GM18861 (cell line): Measurements from ENCODE around the gene TMEM26.
A peak's percentile ranks its signal among the peaks of the same experiment; 100 is the strongest.
"Not testable (repeated sequence)": the region's sequence is repeated elsewhere in the genome, so short reads cannot be mapped to it uniquely, and the experiment has no call there.

Source experiments
- ATAC-seq: cut with Tn5 transposase; IDR thresholded peaks from one replicate; pipeline ENCODE4 v1.9.1; 2021; ENCODE audit not compliant: unreplicated experiment

The TMEM26 gene

DNA sequence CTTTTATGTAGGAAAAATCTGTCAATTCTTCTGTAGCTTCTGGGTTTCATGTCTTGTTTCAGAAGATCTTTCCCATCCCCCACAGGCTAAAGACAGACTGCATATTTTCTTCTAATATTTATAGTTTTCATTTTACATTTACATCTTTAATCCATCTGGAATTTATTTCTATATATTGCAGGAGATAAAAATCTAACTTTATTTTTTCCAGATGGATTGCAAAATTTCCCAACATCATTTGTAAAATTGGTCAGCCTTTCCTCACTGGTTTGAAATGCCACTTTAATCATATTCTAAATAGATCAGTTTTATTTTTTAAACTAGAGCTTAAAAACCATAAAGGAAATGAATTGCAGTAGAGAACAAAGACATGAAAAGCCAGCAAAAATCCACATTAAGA lies 46.9 kb downstream of the TMEM26 start:
- no peak for ATAC-seq

DNA sequence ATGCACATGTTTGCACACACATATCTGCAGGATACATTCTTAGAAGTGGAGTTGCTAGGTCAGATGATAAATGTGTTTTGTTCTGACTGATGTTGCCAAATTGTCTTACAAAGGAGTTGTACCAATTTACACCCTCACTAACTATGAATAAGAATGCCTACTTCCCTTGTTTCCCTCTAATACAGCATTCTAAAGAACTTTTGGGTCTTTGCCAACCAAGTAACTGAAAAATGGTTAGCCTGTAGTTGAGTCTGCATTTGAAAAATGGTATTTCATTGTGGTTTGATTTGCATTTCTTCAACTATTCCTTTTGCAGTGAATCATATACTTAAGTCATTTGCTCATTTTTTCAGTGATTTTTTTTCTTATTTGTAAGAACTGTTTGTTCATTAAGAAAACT lies 48.4 kb downstream of the TMEM26 start:
- no peak for ATAC-seq

DNA sequence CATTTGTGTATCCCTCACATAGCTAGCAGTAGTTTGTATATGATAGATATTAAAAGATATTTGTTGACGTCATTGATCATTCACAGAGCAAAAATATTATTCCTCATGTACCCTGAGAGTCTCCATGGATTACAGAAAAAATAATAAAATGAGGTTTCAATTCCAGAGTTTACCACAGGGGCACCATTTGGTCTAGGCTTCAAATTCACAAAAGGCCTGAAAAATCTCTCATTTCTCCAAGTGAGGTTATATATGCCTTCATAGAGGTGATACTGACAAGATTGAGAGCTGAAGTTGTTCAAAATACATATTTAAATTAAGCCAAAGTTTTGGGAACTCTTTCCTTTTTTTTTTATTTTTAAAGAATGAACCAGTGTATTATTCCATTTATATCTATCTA lies 52.7 kb downstream of the TMEM26 start:
- ATAC-seq, result no peak

DNA sequence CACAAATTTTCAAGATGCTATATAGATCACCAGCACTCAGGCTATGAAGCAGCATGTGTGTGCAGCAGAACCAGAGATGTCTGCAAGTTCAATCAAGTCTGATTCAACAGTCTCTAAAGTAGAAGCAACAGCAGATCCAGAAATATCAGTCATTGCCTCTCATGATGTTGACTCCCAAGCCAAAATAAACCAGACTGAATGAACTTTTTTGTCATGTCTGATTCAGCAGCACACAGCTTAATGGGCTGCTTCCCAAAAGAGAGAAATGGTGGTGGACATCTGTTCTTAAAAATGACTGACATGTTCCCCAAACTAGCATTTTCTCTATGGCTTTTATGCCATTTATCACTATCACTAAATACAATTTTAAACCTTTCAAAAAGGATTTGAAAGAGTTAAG lies 53.8 kb downstream of the TMEM26 start:
- no peak for ATAC-seq

DNA sequence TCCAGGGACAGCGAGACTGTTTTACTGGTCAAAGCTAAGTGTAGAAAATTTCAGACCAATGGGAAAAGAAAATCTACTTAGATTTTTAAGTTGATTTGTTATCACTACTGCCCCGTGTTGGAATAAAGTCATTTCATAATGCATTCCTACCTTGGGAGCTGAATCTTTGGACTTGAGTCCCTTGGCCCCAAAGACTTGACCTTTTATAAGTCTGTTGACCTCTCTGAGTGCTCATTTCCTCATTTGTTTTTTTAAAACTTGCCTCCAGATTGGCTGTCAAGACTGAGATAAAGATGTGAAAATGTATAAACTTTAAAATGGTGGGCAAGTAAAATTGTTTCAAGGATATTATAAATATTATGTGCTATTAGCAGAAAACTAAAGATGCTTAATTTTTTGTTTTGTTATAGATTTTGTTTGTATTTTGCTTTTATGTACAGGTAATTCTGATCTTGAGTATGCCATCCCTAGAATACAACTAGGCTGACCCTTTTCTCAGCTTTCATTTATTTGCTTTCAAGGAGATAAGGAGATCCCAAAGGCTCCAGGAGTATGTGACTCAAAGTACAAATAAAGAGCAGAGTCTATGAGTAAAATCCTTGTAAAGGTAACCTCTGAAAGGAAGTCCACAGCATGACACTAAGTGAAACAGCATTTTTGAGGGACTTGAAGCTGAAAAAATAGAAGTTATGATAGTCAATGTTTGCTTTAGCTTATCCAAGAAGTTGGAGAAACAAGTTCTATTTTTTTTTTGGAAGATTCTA lies 54.6 kb downstream of the TMEM26 start:
- ATAC-seq, result no peak

DNA sequence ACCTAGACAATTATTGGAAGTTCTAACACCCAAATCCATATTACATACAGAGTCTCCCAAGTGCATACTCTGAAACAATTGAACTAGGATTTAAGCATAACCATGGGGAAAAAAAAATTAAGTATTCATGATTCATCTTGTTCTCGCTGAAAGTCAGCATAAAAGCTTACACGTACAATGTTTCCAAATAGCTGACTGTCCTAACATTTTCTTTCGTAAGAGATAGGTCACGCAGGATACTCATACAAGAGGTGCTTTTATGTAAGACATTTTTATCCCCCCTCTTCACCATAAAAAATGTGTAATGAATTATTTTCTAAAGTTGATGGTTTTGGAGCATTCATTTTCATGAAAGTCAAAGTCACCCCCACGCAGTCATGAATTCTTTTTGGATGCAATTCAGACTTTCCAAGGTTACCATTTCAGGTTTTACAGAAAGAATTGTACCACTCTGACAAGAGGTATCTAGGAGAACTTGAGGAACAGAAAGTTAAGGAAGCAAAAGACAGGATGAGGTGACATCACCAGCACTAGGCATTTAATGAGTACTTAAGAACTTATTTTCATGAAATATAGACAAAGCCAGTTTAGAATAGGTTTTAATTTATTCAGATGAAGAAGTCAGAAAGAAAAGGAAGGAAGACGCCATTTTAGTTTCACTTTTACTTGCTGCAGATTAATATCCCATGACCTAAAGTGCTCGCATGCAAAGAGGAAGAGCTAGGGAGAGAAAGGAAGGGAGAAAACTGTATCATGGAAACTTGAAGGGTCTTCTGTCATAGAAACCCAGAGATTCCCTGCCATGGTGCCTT lies 55.8 kb downstream of the TMEM26 start:
- ATAC-seq, result peak; percentile 71

DNA sequence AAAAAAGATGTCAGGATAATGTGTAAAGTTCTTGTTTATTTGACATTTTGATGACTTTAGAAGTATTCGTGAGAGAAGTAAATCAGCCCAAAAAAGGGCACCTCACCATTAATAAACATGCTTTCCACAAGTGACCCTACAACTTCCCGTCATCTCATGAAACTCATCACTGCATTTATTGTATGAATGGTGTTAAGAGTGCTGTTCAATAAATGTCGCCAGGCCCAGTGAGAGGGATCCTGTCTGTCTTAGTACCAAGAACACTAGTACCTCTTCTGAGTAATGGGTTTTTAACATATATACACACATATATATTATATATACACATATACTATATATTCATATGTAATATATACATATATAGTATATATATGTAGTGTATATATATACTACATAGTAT lies 61.9 kb downstream of the TMEM26 start:
- ATAC-seq, result peak; percentile 23

DNA sequence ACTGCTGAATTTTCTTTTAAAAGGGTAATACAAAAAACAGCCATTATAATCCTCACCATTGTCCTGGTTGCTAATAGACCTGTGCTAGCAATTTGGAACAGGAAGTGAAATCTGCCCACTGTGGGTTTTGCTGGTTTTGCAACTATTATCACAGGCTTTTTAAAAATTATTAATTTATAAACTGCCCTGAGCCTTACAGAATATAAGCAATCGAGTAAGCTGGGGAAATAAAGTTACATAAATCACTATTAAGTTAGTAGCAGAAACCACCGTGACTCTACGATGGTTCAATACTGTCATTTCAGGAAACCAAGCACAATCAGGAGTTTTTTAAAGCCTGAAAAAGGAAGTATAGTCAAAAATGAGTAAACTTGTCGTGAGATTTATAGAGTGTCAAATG lies 62.3 kb downstream of the TMEM26 start:
- ATAC-seq, result peak; percentile 88

DNA sequence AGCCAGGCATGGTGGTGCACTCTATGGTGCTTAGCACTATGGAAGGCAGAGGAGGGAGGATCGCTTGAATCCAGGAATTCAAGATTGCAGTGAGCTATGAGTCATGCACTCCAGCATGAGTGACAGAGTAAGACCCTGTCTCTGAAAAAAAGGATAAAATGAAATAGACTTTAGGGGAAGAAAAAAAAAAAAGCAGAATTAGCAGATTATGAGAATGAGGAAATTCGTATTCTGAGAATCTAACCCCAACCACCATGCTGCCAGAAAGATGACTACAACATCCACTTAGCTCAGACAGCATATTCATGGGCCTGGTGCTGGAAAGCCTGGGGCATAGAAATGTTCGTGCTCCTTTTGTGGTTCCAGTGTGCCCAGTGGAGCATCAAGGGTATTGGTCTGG lies 63.3 kb downstream of the TMEM26 start:
- no peak for ATAC-seq

DNA sequence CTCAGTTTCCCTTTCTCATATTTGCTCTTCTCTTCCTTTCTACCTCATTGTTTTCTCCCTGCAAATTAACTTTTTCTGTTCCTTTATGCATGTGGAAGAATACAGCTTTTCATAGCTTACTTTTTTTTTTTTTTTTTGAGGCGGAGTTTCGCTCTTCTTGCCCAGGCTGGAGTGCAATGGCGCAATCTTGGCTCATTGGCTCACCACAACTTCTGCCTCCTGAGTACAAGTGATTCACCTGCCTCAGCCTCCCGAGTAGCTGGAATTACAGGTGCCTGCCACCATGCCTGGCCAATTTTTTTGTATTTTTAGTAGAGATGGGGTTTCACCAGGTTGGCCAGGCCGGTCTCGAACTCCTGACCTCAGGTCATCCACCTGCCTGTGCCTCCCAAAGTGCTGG lies 64.2 kb downstream of the TMEM26 start:
- not testable (repeated sequence) for ATAC-seq

DNA sequence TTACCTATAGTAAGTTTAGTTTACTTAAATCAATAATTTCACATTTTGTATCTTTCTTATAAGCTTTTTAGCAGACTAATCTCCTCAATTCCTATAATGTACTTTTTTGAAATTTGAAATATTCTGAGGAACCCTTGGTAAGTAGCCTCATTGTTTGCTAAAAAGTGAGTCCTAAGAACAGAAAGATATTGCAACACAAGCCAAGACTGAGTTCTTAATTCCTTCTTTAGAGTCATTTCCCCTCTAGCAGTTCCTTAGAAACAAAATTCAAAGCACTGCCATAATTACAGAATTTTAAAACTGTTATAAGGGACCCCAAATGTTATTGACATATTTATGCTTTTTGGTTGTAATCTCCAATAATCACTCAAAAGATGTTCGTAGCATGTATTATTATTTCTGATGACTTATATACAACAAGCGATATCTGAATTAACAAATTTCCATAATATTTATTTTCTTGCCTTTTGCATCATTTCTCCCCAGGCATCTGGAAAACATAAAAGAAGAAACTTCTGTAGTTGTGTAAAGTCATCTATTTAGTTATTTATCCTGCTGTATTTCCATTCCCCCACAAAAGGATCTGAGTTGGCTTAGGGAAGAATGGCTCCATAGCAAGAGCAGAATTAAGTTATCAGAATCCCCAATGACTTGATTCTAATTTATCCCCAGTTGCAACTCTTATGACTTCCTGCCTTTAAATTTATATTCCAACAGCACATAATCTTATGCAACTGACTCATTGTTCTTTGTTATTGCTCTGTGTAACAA lies 67.8 kb downstream of the TMEM26 start:
- ATAC-seq, result no peak

DNA sequence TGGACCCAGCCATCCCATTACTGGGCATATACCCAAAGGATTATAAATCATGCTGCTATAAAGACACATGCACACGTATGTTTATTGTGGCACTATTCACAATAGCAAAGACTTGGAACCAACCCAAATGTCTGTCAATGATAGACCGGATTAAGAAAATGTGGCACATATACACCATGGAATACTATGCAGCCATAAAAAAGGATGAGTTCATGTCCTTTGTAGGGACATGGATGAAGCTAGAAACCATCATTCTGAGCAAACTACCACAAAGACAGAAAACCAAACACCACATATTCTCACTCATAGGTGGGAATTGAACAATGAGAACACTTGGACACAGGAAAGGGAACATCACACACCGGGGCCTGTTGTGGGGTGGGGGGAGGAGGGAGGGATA lies 72.0 kb downstream of the TMEM26 start:
- not testable (repeated sequence) for ATAC-seq

DNA sequence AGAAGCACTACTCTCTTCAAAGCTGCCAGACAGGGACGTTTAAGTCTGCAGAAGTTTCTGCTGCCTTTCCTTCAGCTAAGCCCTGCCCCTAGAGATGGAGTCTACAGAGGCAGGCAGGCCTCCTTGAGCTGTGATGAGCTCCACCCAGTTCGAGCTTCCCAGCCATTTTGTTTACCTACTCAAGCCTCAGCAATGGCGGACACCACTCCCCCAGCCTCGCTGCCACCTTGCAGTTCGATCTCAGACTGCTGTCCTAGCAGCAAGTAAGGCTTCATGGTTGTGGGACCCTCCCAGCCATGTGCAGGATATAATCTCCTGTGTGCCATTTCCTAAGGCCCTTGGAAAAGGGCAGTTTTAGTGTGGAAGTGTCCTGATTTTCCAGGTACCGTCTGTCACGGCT lies 74.3 kb downstream of the TMEM26 start:
- ATAC-seq, result no peak

DNA sequence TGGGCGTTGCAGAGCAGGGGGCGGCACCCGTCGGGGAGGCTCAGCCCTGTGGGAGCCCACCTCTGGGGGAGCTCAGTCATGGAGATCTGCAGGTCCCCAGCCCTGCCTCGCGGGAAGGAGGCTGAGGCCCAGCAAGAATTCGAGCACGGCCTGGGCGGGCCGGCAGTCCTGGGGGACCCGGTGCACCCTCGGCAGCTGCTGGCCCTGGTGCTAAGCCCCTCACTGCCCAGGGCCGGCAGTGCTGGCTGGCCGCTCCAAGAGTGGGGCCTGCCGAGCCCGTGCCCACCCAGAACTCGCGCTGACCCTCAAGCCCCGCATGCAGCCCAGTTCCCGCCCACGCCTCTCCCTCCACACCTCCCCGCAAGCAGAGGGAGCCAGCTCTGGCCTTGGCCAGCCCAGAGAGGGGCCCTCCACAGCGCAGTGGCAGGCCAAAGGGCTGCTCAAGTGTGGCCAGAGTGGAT lies 76.2 kb downstream of the TMEM26 start:
- ATAC-seq, result no peak

DNA sequence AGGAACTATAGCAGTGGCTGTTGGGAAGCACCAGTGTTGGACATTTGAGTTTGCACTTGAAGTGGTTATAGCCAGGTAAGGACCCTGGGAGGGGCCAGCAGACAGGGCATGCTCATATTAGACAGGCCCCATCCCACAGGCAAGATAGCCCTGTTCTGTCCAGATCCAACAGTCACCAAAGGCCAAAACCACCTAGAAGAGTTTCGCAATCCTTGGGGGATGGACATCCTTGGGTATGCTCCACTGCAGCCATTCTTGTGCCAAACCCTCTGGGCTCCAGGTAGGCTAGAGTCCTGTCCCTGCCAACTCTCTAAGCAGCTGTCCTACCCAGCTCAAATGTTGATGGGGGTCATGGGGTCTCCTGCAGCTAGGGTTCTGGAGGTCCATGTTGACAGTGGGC lies 76.8 kb downstream of the TMEM26 start:
- ATAC-seq, result no peak

DNA sequence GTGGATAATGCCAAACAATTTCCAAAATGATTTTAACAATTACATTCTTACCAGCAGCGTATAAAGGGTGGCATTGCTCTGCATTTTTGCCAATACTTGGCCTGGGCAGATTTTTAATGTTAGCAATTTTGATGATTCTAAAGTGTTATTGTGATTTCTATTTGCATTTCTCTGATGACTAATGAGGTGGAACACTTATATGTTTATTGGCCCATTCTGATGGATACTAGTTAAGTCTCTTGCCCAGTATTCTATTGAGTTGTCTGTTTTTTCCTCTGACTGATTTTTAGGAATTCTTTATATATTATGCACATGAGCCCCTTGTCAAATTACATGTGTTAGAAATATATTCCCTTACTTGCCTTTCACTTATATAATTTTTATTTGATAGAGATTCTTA lies 86.8 kb downstream of the TMEM26 start:
- no peak for ATAC-seq

DNA sequence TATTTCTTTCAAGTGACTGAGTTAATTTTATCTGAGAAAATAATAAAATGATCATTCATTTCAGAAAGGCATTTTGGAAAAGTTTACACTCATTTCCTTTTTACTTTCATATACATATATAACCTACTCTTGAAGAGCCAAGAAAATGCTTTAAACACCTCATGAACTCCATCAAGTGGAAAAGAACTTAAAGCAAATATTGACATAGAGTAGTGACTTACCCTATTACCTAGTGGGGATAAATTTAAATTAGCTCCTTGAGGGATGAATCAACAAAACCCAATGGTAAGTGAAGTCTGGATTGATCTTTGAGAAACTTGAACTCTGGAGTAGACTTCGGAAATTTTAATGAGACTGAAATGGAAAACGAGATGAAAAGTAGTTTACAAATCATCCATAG lies 88.6 kb downstream of the TMEM26 start:
- no peak for ATAC-seq

DNA sequence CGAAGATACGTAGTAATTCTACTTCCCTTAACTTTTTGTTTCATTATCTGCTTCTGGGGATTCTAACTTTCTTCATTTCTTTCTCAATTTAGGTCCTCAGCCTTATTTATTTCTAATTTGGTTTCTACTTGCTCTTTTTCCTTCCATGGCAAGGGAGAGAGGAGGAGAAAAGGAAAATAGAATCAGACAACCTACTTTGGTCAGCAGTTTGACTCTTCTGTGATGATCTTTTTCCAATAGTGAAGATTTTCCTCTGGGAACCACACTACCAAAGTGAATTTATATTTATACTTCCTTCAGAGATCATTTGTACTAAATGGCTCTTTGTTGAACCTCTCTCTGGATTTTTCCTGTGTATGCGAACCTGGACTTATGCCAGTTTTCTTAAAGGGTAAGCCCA lies 90.2 kb downstream of the TMEM26 start:
- ATAC-seq, result no peak

DNA sequence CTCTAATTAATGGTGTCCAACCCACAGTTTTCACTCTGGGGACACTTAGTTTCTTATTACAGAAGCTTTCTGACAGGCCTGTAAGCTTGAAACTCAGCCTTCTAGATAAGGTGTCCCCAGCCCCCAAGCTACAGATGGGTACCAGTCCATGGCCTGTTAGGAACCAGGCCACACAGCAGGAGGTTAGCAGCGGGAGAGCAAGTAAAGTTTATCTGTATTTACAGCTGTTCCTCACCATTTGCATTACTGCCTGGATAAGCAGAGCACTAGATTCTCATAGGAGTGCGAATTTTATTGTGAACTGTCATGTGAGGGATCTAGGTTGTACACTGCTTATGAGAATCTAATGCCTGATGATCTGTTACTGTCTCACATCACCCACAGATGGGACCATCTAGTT lies 93.7 kb downstream of the TMEM26 start:
- no peak for ATAC-seq

DNA sequence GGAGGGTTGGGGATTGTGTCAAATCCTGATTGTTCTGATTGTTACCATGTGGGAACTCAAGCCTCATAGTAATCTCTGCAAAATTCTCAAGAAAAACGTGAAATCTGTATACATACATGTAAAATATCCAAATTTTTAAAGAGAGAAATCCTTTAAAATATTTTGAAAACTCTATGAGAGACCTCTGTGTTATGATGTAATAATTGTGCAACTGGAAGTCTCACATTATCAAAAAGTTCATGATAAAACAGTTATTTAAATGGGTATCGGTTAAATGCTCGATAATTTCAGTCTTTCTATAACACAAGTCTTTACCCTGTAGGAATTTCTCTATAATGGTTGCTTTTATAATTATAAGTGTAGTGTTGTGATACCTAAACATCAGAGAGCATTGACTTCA lies 95.5 kb downstream of the TMEM26 start:
- no peak for ATAC-seq
